HepG2 (cell line): ENCODE measurements around the gene WBP2NL. TPM values are rescaled to one million over a fixed set of nuclear protein-coding genes. Genes with fewer than 3 reads are reported as not detected.

Experiments used
- ATF4 ChIP-seq, 2 experiments: fragments of 450-650 bp in 1 of 2; sonication (generic) in 1 of 2; formaldehyde crosslinking; IDR thresholded peaks; 2 replicates each; pipeline versions ENCODE4 v1.5.0 to v1.8.0; 2020 to 2022; ENCODE audit warnings: mild to moderate bottlenecking in 1 of 2, missing genetic modification reagents in 1 of 2
- BORCS8-MEF2B ChIP-seq: sonication (generic); formaldehyde crosslinking; IDR thresholded peaks from 2 replicates; pipeline ENCODE4 v1.8.0; 2022; ENCODE audit warnings: mild to moderate bottlenecking, missing genetic modification reagents
- CEBPG ChIP-seq: IDR thresholded peaks from 2 replicates; pipeline ENCODE4 v1.6.1; 2016
- DDIT3 ChIP-seq: sonication (generic); formaldehyde crosslinking; IDR thresholded peaks from 2 replicates; pipeline ENCODE4 v1.4.0; 2020; ENCODE audit warnings: mild to moderate bottlenecking, missing genetic modification reagents
- E2F5 ChIP-seq: sonication (generic); formaldehyde crosslinking; conservative IDR thresholded peaks from 2 replicates; pipeline ENCODE4 v1.4.0; 2020; ENCODE audit warnings: missing genetic modification reagents
- ISL2 ChIP-seq: sonication (generic); formaldehyde crosslinking; IDR thresholded peaks from 2 replicates; pipeline ENCODE4 v1.5.0; 2020; ENCODE audit warnings: missing genetic modification reagents
- MIER2 ChIP-seq: IDR thresholded peaks from 2 replicates; pipeline ENCODE4 v1.6.1; 2016; ENCODE audit warnings: missing biosample characterization, missing genetic modification reagents
- NR3C1 ChIP-seq: sonication (generic); formaldehyde crosslinking; IDR thresholded peaks from 2 replicates; pipeline ENCODE4 v1.4.0; 2020; ENCODE audit warnings: missing genetic modification reagents
- TMF1 ChIP-seq: sonication (generic); formaldehyde crosslinking; IDR thresholded peaks from 2 replicates; pipeline ENCODE4 v1.8.1; 2022; ENCODE audit warnings: low read depth, missing genetic modification reagents
- TOPORS ChIP-seq: sonication (generic); formaldehyde crosslinking; IDR thresholded peaks from 2 replicates; pipeline ENCODE4 v1.8.0; 2023; ENCODE audit warnings: mild to moderate bottlenecking, missing genetic modification reagents
- TRIM24 ChIP-seq: sonication (generic); formaldehyde crosslinking; IDR thresholded peaks from 2 replicates; pipeline ENCODE4 v1.8.0; 2022; ENCODE audit warnings: mild to moderate bottlenecking, missing genetic modification reagents
- ZBTB4 ChIP-seq: sonication (generic); formaldehyde crosslinking; IDR thresholded peaks from 2 replicates; pipeline ENCODE4 v1.4.0; 2020; ENCODE audit warnings: missing genetic modification reagents, mild to moderate bottlenecking, borderline replicate concordance
- ZFP1 ChIP-seq: IDR thresholded peaks from 2 replicates; pipeline ENCODE4 v1.6.1; 2016
- ZFYVE20 ChIP-seq: sonication (generic); formaldehyde crosslinking; IDR thresholded peaks from 2 replicates; pipeline ENCODE4 v1.8.0; 2023; ENCODE audit warnings: low read depth, mild to moderate bottlenecking, moderate library complexity, missing genetic modification reagents, borderline replicate concordance
- ZNF33B ChIP-seq: sonication (generic); formaldehyde crosslinking; IDR thresholded peaks from 2 replicates; pipeline ENCODE4 v1.5.1; 2020; ENCODE audit warnings: mild to moderate bottlenecking, missing genetic modification reagents
- ZNF589 ChIP-seq: sonication (generic); formaldehyde crosslinking; conservative IDR thresholded peaks from 2 replicates; pipeline ENCODE4 v1.8.0; 2022; ENCODE audit warnings: mild to moderate bottlenecking, moderate library complexity, missing genetic modification reagents
- ZNF597 ChIP-seq: sonication (generic); formaldehyde crosslinking; IDR thresholded peaks from 2 replicates; pipeline ENCODE4 v1.5.0; 2020; ENCODE audit warnings: missing genetic modification reagents
- ZNF598 ChIP-seq: sonication (generic); formaldehyde crosslinking; IDR thresholded peaks from 2 replicates; pipeline ENCODE4 v1.5.1; 2020; ENCODE audit warnings: mild to moderate bottlenecking, missing genetic modification reagents, borderline replicate concordance
- ZNF777 ChIP-seq: sonication (generic); formaldehyde crosslinking; IDR thresholded peaks from 2 replicates; pipeline ENCODE4 v1.4.0; 2020; ENCODE audit warnings: missing genetic modification reagents
- polyA plus RNA-seq, 8 experiments: library from polyadenylated mRNA; depleted of rRNA in 3 of 8; stranded (reverse) in 7 of 8; unstranded in 1 of 8; fragments of >200 nt; fragmentation: Illumina TruSeq in 4 of 8; extraction: Trizol in 4 of 8; gene quantifications; 2 replicates each; pipeline versions ENCODE4 v1.2.1 to v1.2.3, GENCODE V29; 2011 to 2016; ENCODE audit warnings: low read depth in 4 of 8, missing spikeins in 1 of 8, mixed read lengths in 1 of 8; ENCODE audit not compliant: insufficient read depth in 1 of 8
- total RNA-seq, 5 experiments: library from RNA; depleted of rRNA; stranded (reverse); fragments of >200 nt; fragmentation: Illumina TruSeq; extraction: Trizol; gene quantifications; 2 replicates each; pipeline ENCODE4 v1.2.3, GENCODE V29; 2016; ENCODE audit warnings: low read depth in 1 of 5
- TF ChIP-seq, protein P1 (sequence below): IDR thresholded peaks from 2 replicates; pipeline ENCODE4 v1.6.1; 2012; ENCODE audit warnings: low read depth, low read length, improper control_type of control experiment

Gene WBP2NL
- total and polyA plus RNA-seq, 2 of the 13 experiments (the other 11 are each of a cell fraction or from before 2014, with no cell fraction given) = not detected

DNA sequence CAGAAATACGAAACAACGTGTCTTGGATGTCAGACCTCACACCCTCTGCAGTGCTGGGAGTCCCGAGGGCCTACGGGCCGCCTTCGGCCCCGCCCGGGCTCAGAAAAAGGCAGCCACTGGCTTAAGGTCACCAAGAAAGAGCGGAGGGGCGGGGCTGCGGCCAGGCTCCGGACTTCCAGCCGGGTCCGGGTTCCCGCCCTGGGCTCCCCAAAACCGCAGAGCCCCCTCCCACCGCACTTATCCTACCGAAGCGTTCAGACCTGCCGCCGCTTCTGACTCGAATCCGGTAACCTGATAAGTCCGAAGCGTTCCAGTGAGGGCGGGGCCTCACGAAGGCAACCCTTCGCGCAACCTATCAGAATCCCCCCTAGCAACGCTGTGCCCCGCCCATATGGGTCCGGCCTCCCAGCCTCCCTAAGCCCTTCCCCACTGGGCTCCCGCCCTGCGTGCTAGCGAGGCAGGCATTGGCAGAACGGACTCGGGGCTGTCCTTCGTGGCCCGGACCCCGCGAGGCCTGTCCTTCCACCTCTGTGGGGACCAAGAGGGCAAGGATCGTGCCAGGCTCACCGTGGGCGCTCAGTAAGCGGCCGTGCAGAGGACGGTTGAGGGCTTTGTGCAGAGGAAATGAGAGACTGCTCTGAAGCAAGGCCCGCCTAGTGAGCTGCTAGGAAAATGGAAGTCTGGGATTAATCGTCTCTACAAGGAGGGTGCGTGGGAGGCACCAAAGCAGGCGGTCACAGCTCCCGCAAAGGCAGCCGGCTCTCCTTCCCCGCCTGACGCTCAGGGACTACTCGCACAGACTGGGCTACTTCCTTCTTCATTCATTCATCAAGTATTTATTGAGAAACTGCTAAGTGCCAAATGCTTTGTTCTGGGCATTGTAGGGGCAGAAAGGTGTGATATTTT is 72.2 kb downstream of the WBP2NL start, which contains the start of gene NAGA (continued):
- TF ChIP-seq ZBTB4 (CRISPR knock-in tag) = no peak
- TF ChIP-seq ISL2 (CRISPR knock-in tag) = 0 out of 2 replicates have a peak, but pooled peaks have one; percentile 44
- TF ChIP-seq ZNF777 (CRISPR knock-in tag) = 0 out of 2 replicates have a peak, but pooled peaks have one; percentile 55
- no peak for TF ChIP-seq CEBPG (CRISPR knock-in tag)
- peak; percentile 52; the same call in 1 of the 2 replicates for TF ChIP-seq MIER2 (CRISPR knock-in tag)
- no peak for TF ChIP-seq ZNF597 (CRISPR knock-in tag)
- TF ChIP-seq ATF4 (CRISPR knock-in tag; IDR thresholded peaks at IDR 0.05) = peak in 1 of 2 experiments; percentile 50; a peak in 1 of 4 replicates
- no peak for TF ChIP-seq TRIM24 (CRISPR knock-in tag)
- TF ChIP-seq DDIT3 (CRISPR knock-in tag) = no peak
- TF ChIP-seq TOPORS (CRISPR knock-in tag) = peak; percentile 92
- TF ChIP-seq NR3C1 (CRISPR knock-in tag) = no peak
- TF ChIP-seq TMF1 = 0 out of 2 replicates have a peak, but pooled peaks have one; percentile 74
- no peak for TF ChIP-seq ZFYVE20 (CRISPR knock-in tag)
- TF ChIP-seq BORCS8-MEF2B (CRISPR knock-in tag) = peak; percentile 96
- no peak for TF ChIP-seq ZFP1 (CRISPR knock-in tag)
- peak; percentile 82; the same call in 1 of the 2 replicates for TF ChIP-seq E2F5
- TF ChIP-seq, protein P1, sequence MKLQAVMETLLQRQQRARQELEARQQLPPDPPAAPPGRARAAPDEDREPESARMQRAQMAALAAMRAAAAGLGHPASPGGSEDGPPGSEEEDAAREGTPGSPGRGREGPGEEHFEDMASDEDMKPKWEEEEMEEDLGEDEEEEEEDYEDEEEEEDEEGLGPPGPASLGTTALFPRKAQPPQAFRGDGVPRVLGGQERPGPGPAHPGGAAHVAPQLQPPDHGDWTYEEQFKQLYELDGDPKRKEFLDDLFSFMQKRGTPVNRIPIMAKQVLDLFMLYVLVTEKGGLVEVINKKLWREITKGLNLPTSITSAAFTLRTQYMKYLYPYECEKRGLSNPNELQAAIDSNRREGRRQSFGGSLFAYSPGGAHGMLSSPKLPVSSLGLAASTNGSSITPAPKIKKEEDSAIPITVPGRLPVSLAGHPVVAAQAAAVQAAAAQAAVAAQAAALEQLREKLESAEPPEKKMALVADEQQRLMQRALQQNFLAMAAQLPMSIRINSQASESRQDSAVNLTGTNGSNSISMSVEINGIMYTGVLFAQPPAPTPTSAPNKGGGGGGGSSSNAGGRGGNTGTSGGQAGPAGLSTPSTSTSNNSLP = no peak
- peak; percentile 76; the same call in 1 of the 2 replicates for TF ChIP-seq ZNF589 (CRISPR knock-in tag)
- TF ChIP-seq ZNF33B (CRISPR knock-in tag) = peak; percentile 93; the same call in 1 of the 2 replicates
- TF ChIP-seq ZNF598 (CRISPR knock-in tag) = peak; percentile 61; the same call in 1 of the 2 replicates
